GM12878 (cell line): ENCODE data around the gene ABCC9. TPM values are rescaled to one million over a fixed set of nuclear protein-coding genes. Genes with fewer than 3 reads are reported as not detected.

Experiments used
- ATAC-seq: fragments of 200-7000 bp; cut with Tn5 transposase; 3 replicates; pipeline ENCODE4 v1.9.1; 2020; ENCODE audit warnings: mild to moderate bottlenecking, moderate library complexity
- BruUV-seq: library from RNA; stranded (reverse); fragments of 400-500 nt; replicated peaks from 2 replicates; lab custom pipeline; 2021; lab: Mats Ljungman, UMichigan
- CTCF ChIA-PET: fragments of 300-600 bp; sonication (Branson Sonifier 250); formaldehyde crosslinking; extraction: SDS; loops from one replicate; lab custom pipeline; 2021; ENCODE audit warnings: inconsistent platforms; lab: Yijun Ruan, JAX
- POLR2A ChIA-PET: fragments of 350-600 bp; formaldehyde crosslinking; extraction: SDS; loops from one replicate; lab custom pipeline; 2021; ENCODE audit warnings: inconsistent platforms; lab: Charles Lee
- RAD21 ChIA-PET: fragments of 300-600 bp; sonication (Branson Sonifier 250); formaldehyde crosslinking; loops from one replicate; lab custom pipeline; 2023; ENCODE audit warnings: antibody characterized with exemption; ENCODE audit not compliant: unreplicated experiment; lab: Charles Lee
- SMC1A ChIA-PET: fragments of 300-600 bp; sonication (Branson Sonifier 250); formaldehyde crosslinking; loops from one replicate; lab custom pipeline; 2023; ENCODE audit not compliant: unreplicated experiment, uncharacterized antibody; lab: Charles Lee
- DNase-seq: peaks from one replicate; pipeline ENCODE4 v3.0.0-alpha.2; 2011; ENCODE audit warnings: low read depth, low spot score
- FAIRE-seq: peaks from 3 replicates; lab custom pipeline; 2011; peaks lifted over from hg19 to GRCh38; lab: Jason Lieb, UNC
- H2AFZ ChIP-seq: 2 replicates; pipeline ENCODE4 v1.6.0; 2011; ENCODE audit warnings: low read depth, low read length, control low read depth; ENCODE audit not compliant: control insufficient read depth
- H3K27ac ChIP-seq: 2 replicates; pipeline ENCODE4 v1.5.1; 2011; ENCODE audit warnings: control low read depth; ENCODE audit not compliant: control insufficient read depth, insufficient read depth
- H3K27me3 ChIP-seq, 2 experiments: replicated peaks in 1 of 2; 2 replicates each; pipeline versions ENCODE4 v1.6.0 to v1.6.1; 2011; ENCODE audit warnings: low read length in 1 of 2; ENCODE audit not compliant: control insufficient read depth in 2 of 2, insufficient read depth in 2 of 2
- H3K36me3 ChIP-seq, 2 experiments: 2 replicates each; pipeline ENCODE4 v1.5.1; 2011; ENCODE audit warnings: low read length in 1 of 2; ENCODE audit not compliant: control insufficient read depth in 2 of 2, insufficient read depth in 2 of 2
- H3K4me1 ChIP-seq: 2 replicates; pipeline ENCODE4 v1.6.1; 2011; ENCODE audit warnings: mild to moderate bottlenecking, low read length, moderate library complexity, mixed read lengths; ENCODE audit not compliant: control insufficient read depth, insufficient read depth
- H3K4me2 ChIP-seq: 2 replicates; pipeline ENCODE4 v1.6.0; 2011; ENCODE audit warnings: control low read depth; ENCODE audit not compliant: control insufficient read depth, insufficient read depth
- H3K4me3 ChIP-seq: fragments of 200-600 bp; sonication (generic); 2 replicates; pipeline ENCODE4 v1.5.1; 2016
- H3K79me2 ChIP-seq: 2 replicates; pipeline ENCODE4 v1.6.0; 2011; ENCODE audit warnings: low read length; ENCODE audit not compliant: control insufficient read depth, insufficient read depth
- H3K9ac ChIP-seq: 2 replicates; pipeline ENCODE4 v1.8.0; 2011; ENCODE audit warnings: low read length, control low read depth, mixed read lengths; ENCODE audit not compliant: control insufficient read depth, insufficient read depth
- H3K9me3 ChIP-seq: replicated peaks from 3 replicates; pipeline ENCODE4 v1.5.1; 2011; ENCODE audit warnings: mild to moderate bottlenecking, low read length; ENCODE audit not compliant: control insufficient read depth, insufficient read depth
- H4K20me1 ChIP-seq: 2 replicates; pipeline ENCODE4 v1.6.0; 2011; ENCODE audit not compliant: control insufficient read depth, insufficient read depth
- BCL11A ChIP-seq: IDR thresholded peaks from 2 replicates; pipeline ENCODE4 v1.6.1; 2011; ENCODE audit warnings: low read depth, low read length
- ETV6 ChIP-seq, 2 experiments: fragments of 450-650 bp in 1 of 2; IDR thresholded peaks in 1 of 2; conservative IDR thresholded peaks in 1 of 2; 2 replicates each; pipeline ENCODE4 v1.6.1; 2014; ENCODE audit warnings: antibody characterized with exemption in 1 of 2, borderline replicate concordance in 1 of 2, low read depth in 1 of 2, mild to moderate bottlenecking in 1 of 2, moderate library complexity in 1 of 2
- IKZF1 ChIP-seq: fragments of 450-650 bp; conservative IDR thresholded peaks from 2 replicates; pipeline ENCODE4 v1.6.1; 2017; ENCODE audit warnings: antibody characterized with exemption, mild to moderate bottlenecking
- KLF5 ChIP-seq: fragments of 450-650 bp; IDR thresholded peaks from 2 replicates; pipeline ENCODE4 v1.6.1; 2014; ENCODE audit warnings: mild to moderate bottlenecking; ENCODE audit not compliant: partially characterized antibody
- MTA3 ChIP-seq: IDR thresholded peaks from 2 replicates; pipeline ENCODE4 v1.6.1; 2012; ENCODE audit warnings: low read length, inconsistent platforms, borderline replicate concordance
- NBN ChIP-seq: fragments of 450-650 bp; IDR thresholded peaks from 2 replicates; pipeline ENCODE4 v1.6.1; 2016
- NFIC ChIP-seq: IDR thresholded peaks from 2 replicates; pipeline ENCODE4 v1.6.1; 2012; ENCODE audit warnings: low read depth, mild to moderate bottlenecking, inconsistent platforms, low read length, moderate library complexity
- NR2F1 ChIP-seq: fragments of 450-650 bp; conservative IDR thresholded peaks from 2 replicates; pipeline ENCODE4 v1.6.1; 2017; ENCODE audit warnings: mild to moderate bottlenecking
- SIN3A ChIP-seq: IDR thresholded peaks from 2 replicates; pipeline ENCODE4 v1.6.1; 2012; ENCODE audit warnings: low read depth, low read length, improper control_type of control experiment
- WGBS: methylation state at CpG from one replicate; pipeline ENCODE4 v1.1.6; 2016; ENCODE audit warnings: low lambda C conversion rate; ENCODE audit not compliant: insufficient replicate concordance, insufficient coverage; ENCODE audit errors: missing lambda C conversion rate; 5-methylcytosine and 5-hydroxymethylcytosine counted together
- in situ Hi-C: fragments of 300-500 bp; cut with MboI; formaldehyde crosslinking; loops from 9 replicates; pipeline ENCODE4 v1.14.3; 2018; ENCODE audit warnings: mixed read lengths
- intact Hi-C: fragments of 100-400 bp; cut with micrococcal nuclease; formaldehyde crosslinking; loops from one replicate; pipeline ENCODE4 v1.14.2; 2022; ENCODE audit not compliant: unreplicated experiment
- polyA plus RNA-seq, 11 experiments: library from polyadenylated mRNA; depleted of rRNA in 4 of 11; unstranded in 6 of 11; stranded (reverse) in 5 of 11; fragments of >200 nt; fragmentation: Nextera tagmentation in 4 of 11; fragmentation: Illumina TruSeq in 1 of 11; extraction: Ambion mirVana in 4 of 11; extraction: Trizol in 1 of 11; gene quantifications; 1 replicate in 1 of 11; 2 replicates in 10 of 11; pipeline versions ENCODE4 v1.2.1 to v1.2.3, GENCODE V29; 2011 to 2016; ENCODE audit warnings: inconsistent platforms in 2 of 11, missing spikeins in 2 of 11, low read depth in 1 of 11
- total RNA-seq, 4 experiments: library from RNA; depleted of rRNA in 3 of 4; stranded (reverse); fragments of >200 nt in 3 of 4; fragmentation: Illumina TruSeq in 1 of 4; extraction: Trizol in 1 of 4; gene quantifications; 2 replicates each; pipeline versions ENCODE4 v1.2.1 to v1.2.3, GENCODE V29; 2013 to 2021
- TF ChIP-seq, protein P1 (sequence below): fragments of 450-650 bp; IDR thresholded peaks from 2 replicates; pipeline ENCODE4 v1.6.1; 2017; ENCODE audit warnings: antibody characterized with exemption, mild to moderate bottlenecking, moderate library complexity
- TF ChIP-seq, protein P2 (sequence below): fragments of 150-350 bp; IDR thresholded peaks from 2 replicates; pipeline ENCODE4 v1.6.1; 2014; ENCODE audit warnings: mild to moderate bottlenecking, low read depth, low read length

Gene ABCC9
- total and polyA plus RNA-seq, 10 of the 15 experiments (the other 5 are each of a cell fraction or from before 2014, with no cell fraction given), result under 0.01 to 0.10 (median 0.04) TPM; not detected in 2

- POLR2A ChIA-PET, result no interaction called here
- Histone ChIP-seq H3K9ac (no peak overlapping the region), H2AFZ (no peak overlapping the region), H3K4me1 (no peaks in the 10 kb centered on the region), H3K4me2 (no peak overlapping the region), H3K4me3 (no peak overlapping the region), H3K27ac (no peak overlapping the region), H3K9me3 (no peaks in the 10 kb centered on the region), H3K36me3 (no peaks in the 10 kb centered on the region), H3K79me2 (no peaks in the 10 kb centered on the region), H4K20me1 (no peaks in the 10 kb centered on the region), H3K27me3 (no peaks in the 10 kb centered on the region)
- in situ Hi-C loops, result no loop called here
- no peak for FAIRE-seq
- SMC1A ChIA-PET, result interaction anchor here (1.0 kb wide), 1 partner anchor 47 kb away, joined by 3 read pairs; no protein-coding TSS in a partner anchor
- intact Hi-C loops, result no loop called here
- no peak for ATAC-seq
- WGBS, result 48% methylated on average over 1 of the region's 1 CpG
- RAD21 ChIA-PET, result no interaction called here
- BruUV-seq, result no TSS peak
- DNase-seq, result no peak
- CTCF ChIA-PET, result no interaction called here
- no peak for TF ChIP-seq SIN3A
- no peak for TF ChIP-seq KLF5
- no peak for TF ChIP-seq IKZF1
- TF ChIP-seq NBN, result no peak
- TF ChIP-seq MTA3, result no peak
- TF ChIP-seq, protein P1, sequence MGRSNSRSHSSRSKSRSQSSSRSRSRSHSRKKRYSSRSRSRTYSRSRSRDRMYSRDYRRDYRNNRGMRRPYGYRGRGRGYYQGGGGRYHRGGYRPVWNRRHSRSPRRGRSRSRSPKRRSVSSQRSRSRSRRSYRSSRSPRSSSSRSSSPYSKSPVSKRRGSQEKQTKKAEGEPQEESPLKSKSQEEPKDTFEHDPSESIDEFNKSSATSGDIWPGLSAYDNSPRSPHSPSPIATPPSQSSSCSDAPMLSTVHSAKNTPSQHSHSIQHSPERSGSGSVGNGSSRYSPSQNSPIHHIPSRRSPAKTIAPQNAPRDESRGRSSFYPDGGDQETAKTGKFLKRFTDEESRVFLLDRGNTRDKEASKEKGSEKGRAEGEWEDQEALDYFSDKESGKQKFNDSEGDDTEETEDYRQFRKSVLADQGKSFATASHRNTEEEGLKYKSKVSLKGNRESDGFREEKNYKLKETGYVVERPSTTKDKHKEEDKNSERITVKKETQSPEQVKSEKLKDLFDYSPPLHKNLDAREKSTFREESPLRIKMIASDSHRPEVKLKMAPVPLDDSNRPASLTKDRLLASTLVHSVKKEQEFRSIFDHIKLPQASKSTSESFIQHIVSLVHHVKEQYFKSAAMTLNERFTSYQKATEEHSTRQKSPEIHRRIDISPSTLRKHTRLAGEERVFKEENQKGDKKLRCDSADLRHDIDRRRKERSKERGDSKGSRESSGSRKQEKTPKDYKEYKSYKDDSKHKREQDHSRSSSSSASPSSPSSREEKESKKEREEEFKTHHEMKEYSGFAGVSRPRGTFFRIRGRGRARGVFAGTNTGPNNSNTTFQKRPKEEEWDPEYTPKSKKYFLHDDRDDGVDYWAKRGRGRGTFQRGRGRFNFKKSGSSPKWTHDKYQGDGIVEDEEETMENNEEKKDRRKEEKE, result no peak
- TF ChIP-seq ETV6 (conservative IDR thresholded peaks at IDR 0.05 in 1 of 2, IDR thresholded peaks at IDR 0.05 in 1 of 2; ENCODE audit: borderline replicate concordance in 1 of 2, low read depth in 1 of 2), result no peak
- no peak for TF ChIP-seq NR2F1
- TF ChIP-seq, protein P2, sequence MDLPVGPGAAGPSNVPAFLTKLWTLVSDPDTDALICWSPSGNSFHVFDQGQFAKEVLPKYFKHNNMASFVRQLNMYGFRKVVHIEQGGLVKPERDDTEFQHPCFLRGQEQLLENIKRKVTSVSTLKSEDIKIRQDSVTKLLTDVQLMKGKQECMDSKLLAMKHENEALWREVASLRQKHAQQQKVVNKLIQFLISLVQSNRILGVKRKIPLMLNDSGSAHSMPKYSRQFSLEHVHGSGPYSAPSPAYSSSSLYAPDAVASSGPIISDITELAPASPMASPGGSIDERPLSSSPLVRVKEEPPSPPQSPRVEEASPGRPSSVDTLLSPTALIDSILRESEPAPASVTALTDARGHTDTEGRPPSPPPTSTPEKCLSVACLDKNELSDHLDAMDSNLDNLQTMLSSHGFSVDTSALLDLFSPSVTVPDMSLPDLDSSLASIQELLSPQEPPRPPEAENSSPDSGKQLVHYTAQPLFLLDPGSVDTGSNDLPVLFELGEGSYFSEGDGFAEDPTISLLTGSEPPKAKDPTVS, result no peak
- TF ChIP-seq NFIC, result no peak
- TF ChIP-seq BCL11A, result no peak
Measured at GRCh38 chr12:21950649-21951048, 9.4 kb upstream of the ABCC9 start.
